Measurements from ENCODE around the gene DRD3. TPM values are rescaled to one million over a fixed set of nuclear protein-coding genes. Genes with fewer than 3 reads are reported as not detected.

Gene DRD3
- total RNA-seq, 1 experiment from 2014 or later = 0.17 TPM

GRCh38 chr3:114223143-114223542, 44.3 kb upstream of the DRD3 start:
- H3K36me3 Mint-ChIP-seq = peaks cover 23% of the 10 kb centered on the region
- no peak for ATAC-seq
- POLR2A ChIA-PET = no interaction called here

DNA sequence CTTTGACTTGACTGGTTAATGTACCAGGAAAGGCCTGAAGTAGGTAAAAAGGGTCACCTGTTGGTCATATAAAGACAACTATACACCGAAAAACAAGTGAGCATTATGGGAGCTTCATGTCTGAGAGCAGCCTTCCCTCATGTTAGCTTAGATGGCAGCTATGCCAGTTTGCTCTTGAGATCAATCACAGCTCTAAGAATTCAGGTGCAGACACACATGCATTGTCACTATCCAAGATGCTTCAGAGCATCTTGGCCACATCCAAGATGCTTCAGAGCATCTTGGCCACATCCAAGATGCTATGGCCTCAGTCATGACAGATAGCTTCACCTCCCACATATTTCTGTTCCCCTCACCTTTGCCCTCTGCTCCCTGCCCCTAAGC, 43.0 kb upstream of the DRD3 start:
- peaks cover 28% of the 10 kb centered on the region for H3K9me3 Mint-ChIP-seq
- POLR2A ChIA-PET = no interaction called here
- DNase-seq (ENCODE audit: low spot score) (no peak), ATAC-seq (no peak)
- H3K36me3 Mint-ChIP-seq = peaks cover 23% of the 10 kb centered on the region
- H3K27me3 Mint-ChIP-seq (ENCODE audit: low read depth) = peaks cover 3% of the 10 kb centered on the region
- no peak overlapping the region for H3K4me3 Mint-ChIP-seq
- CTCF ChIA-PET = interaction anchor here (1.3 kb wide), 1 partner anchor 8 kb away, joined by 4 read pairs; no protein-coding TSS in a partner anchor
- H3K27ac Mint-ChIP-seq = no peak overlapping the region
- peaks cover 9% of the 10 kb centered on the region for H3K4me1 Mint-ChIP-seq
- TF ChIP-seq SMAD4 (CRISPR knock-in tag; IDR thresholded peaks at IDR 0.05) (no peak), MLX (CRISPR knock-in tag; IDR thresholded peaks at IDR 0.05) (no peak), TP53 (CRISPR knock-in tag; IDR thresholded peaks at IDR 0.05) (no peak), RORB (CRISPR knock-in tag; IDR thresholded peaks at IDR 0.05) (no peak), HMGXB4 (CRISPR knock-in tag; IDR thresholded peaks at IDR 0.05) (no peak), ZNF219 (CRISPR knock-in tag; IDR thresholded peaks at IDR 0.05; ENCODE audit: borderline replicate concordance) (no peak), ATF2 (CRISPR knock-in tag; IDR thresholded peaks at IDR 0.05; ENCODE audit: borderline replicate concordance, low read depth) (no peak), FOXK1 (CRISPR knock-in tag; IDR thresholded peaks at IDR 0.05) (no peak), FOXJ3 (CRISPR knock-in tag; IDR thresholded peaks at IDR 0.05; ENCODE audit: borderline replicate concordance) (no peak)
- TF ChIP-seq, protein P1, sequence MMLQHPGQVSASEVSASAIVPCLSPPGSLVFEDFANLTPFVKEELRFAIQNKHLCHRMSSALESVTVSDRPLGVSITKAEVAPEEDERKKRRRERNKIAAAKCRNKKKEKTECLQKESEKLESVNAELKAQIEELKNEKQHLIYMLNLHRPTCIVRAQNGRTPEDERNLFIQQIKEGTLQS (CRISPR knock-in tag; conservative IDR thresholded peaks at IDR 0.05) = no peak
- TF ChIP-seq, protein P2, sequence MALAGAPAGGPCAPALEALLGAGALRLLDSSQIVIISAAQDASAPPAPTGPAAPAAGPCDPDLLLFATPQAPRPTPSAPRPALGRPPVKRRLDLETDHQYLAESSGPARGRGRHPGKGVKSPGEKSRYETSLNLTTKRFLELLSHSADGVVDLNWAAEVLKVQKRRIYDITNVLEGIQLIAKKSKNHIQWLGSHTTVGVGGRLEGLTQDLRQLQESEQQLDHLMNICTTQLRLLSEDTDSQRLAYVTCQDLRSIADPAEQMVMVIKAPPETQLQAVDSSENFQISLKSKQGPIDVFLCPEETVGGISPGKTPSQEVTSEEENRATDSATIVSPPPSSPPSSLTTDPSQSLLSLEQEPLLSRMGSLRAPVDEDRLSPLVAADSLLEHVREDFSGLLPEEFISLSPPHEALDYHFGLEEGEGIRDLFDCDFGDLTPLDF (CRISPR knock-in tag; IDR thresholded peaks at IDR 0.05) = no peak

More at GRCh38 chr3:114223143-114223542, 44.3 kb upstream of the DRD3 start:
- Mint-ChIP-seq H3K27ac (no peak overlapping the region), H3K4me3 (no peak overlapping the region), H3K27me3 (ENCODE audit: low read depth) (peaks cover 6% of the 10 kb centered on the region; the same call in 1 of the 2 replicates), H3K4me1 (peaks cover 9% of the 10 kb centered on the region), H3K9me3 (peaks cover 28% of the 10 kb centered on the region)
- CTCF ChIA-PET = no interaction called here
- no peak for DNase-seq (ENCODE audit: low spot score)
- TF ChIP-seq FOXP1 (CRISPR knock-in tag; IDR thresholded peaks at IDR 0.05; ENCODE audit: borderline replicate concordance) = no peak
- no peak for TF ChIP-seq ZBTB21 (CRISPR knock-in tag; IDR thresholded peaks at IDR 0.05; ENCODE audit: borderline replicate concordance)
- TF ChIP-seq ZNF263 (CRISPR knock-in tag; IDR thresholded peaks at IDR 0.05; ENCODE audit: low read depth) = no peak
- TF ChIP-seq SMAD3 (CRISPR knock-in tag; IDR thresholded peaks at IDR 0.05; ENCODE audit: borderline replicate concordance) = no peak
- no peak for TF ChIP-seq RORB (CRISPR knock-in tag; IDR thresholded peaks at IDR 0.05)
- no peak for TF ChIP-seq TEAD4 (CRISPR knock-in tag; IDR thresholded peaks at IDR 0.05)
- no peak for TF ChIP-seq ZNF138 (CRISPR knock-in tag; conservative IDR thresholded peaks at IDR 0.05)
- TF ChIP-seq ZNF396 (CRISPR knock-in tag; IDR thresholded peaks at IDR 0.05; ENCODE audit: borderline replicate concordance) = no peak
- TF ChIP-seq ATF6 (CRISPR knock-in tag; IDR thresholded peaks at IDR 0.05) = no peak
- TF ChIP-seq ELF4 (CRISPR knock-in tag; IDR thresholded peaks at IDR 0.05; ENCODE audit: low read depth) = no peak
- no peak for TF ChIP-seq ATF2 (CRISPR knock-in tag; IDR thresholded peaks at IDR 0.05; ENCODE audit: borderline replicate concordance, low read depth)
- TF ChIP-seq ZSCAN18 (CRISPR knock-in tag; IDR thresholded peaks at IDR 0.05) = no peak
- no peak for TF ChIP-seq ETV6 (CRISPR knock-in tag; IDR thresholded peaks at IDR 0.05)
